ENCODE results near the gene STPG2. TPM values are rescaled to one million over a fixed set of nuclear protein-coding genes. Genes with fewer than 3 reads are reported as not detected.

STPG2 gene
- total RNA-seq, 1 experiment from 2014 or later, result 0.20 TPM

GRCh38 chr4:98055800-98056501 is 87.3 kb downstream of the STPG2 start:
- Histone ChIP-seq H2BK20ac (ENCODE audit: low read depth, low read length, poor library complexity, severe bottlenecking) (no peak overlapping the region), H4K91ac (ENCODE audit: insufficient read length, low read depth, low read length) (no peak overlapping the region), H3K79me2 (ENCODE audit: insufficient read depth, low read length) (no peaks in the 10 kb centered on the region), H2BK5ac (ENCODE audit: insufficient read length, low read length) (no peak overlapping the region), H2BK12ac (ENCODE audit: insufficient read length, low read depth, low read length) (no peak overlapping the region), H3K23ac (ENCODE audit: insufficient read length, low read depth, low read length) (no peak overlapping the region), H3K9ac (ENCODE audit: extremely low read depth, insufficient read length, low read length) (no peak overlapping the region), H3T11ph (ENCODE audit: low read length) (no peak overlapping the region), H2AK5ac (ENCODE audit: insufficient read length, low read length) (no peak overlapping the region), H4K8ac (replicated peaks; ENCODE audit: insufficient read length, low read depth, low read length) (no peak overlapping the region), H2AFZ (ENCODE audit: low read length) (no peak overlapping the region), H3K4ac (ENCODE audit: low read depth, low read length) (no peak overlapping the region), H3K56ac (ENCODE audit: insufficient read length, low read depth, low read length) (no peak overlapping the region), H4K20me1 (ENCODE audit: control insufficient read depth, insufficient read depth, insufficient read length) (no peaks in the 10 kb centered on the region), H3K79me1 (ENCODE audit: insufficient read depth, low read depth, low read length, poor library complexity, severe bottlenecking) (no peaks in the 10 kb centered on the region), H3K14ac (ENCODE audit: insufficient read depth, low read length) (no peak overlapping the region), H3K23me2 (ENCODE audit: insufficient read length, low read depth, low read length, poor library complexity, severe bottlenecking) (no peaks in the 10 kb centered on the region), H3K4me1 (ENCODE audit: insufficient read depth, low read length) (no peaks in the 10 kb centered on the region), H3K27me3 (ENCODE audit: insufficient read depth, low read length) (no peaks in the 10 kb centered on the region), H3K18ac (ENCODE audit: insufficient read length, low read depth, low read length) (no peak overlapping the region), H4K5ac (ENCODE audit: insufficient read length, low read depth, low read length) (no peak overlapping the region), H2BK15ac (ENCODE audit: low read depth, low read length) (no peak overlapping the region), H3K9me3 (ENCODE audit: control insufficient read depth, low read depth, low read length) (no peaks in the 10 kb centered on the region), H2BK120ac (ENCODE audit: low read depth, low read length, poor library complexity, severe bottlenecking) (no peak overlapping the region), H3K4me2 (ENCODE audit: insufficient read depth, insufficient read length, low read length) (no peak overlapping the region), H3K27ac (ENCODE audit: insufficient read length, low read depth, low read length) (no peak overlapping the region)
- peak; percentile 44 for DNase-seq
- no peak overlapping the region for H3K4me3 Mint-ChIP-seq
- H3K4me1 Mint-ChIP-seq, result no peaks in the 10 kb centered on the region
- peaks cover 0 to 1% (median 0%) of the 10 kb centered on the region in 3 experiments; a peak in 2 of 7 replicates for H3K36me3 Mint-ChIP-seq (ENCODE audit: insufficient read depth in 1 of 3, low read depth in 3 of 3)
- no peak overlapping the region; a peak in 1 of 7 replicates for H3K27ac Mint-ChIP-seq
- no CpG with 5 or more reads among the region's 7 CpGs for WGBS (ENCODE audit: extremely low coverage, insufficient read length, low lambda C conversion rate)
- H3K9me3 Mint-ChIP-seq, result peaks cover 4 to 13% of the 10 kb centered on the region in 2 experiments; a peak in 4 of 5 replicates
- TF ChIP-seq CTCF (conservative IDR thresholded peaks at IDR 0.05), result peak; percentile 31; the same call in 2 of the 3 replicates
- H3K27me3 Mint-ChIP-seq (ENCODE audit: low read depth), result no peaks in the 10 kb centered on the region; the same call in 1 of the 2 replicates

Data from H9 (cell line).